MG63 (cell line): Measurements from ENCODE around the gene SOWAHD. TPM values are rescaled to one million over a fixed set of nuclear protein-coding genes. Genes with fewer than 3 reads are reported as not detected.
"Not testable (repeated sequence)": the region's sequence is repeated elsewhere in the genome, so short reads cannot be mapped to it uniquely, and the experiment has no call there.

Experiments
- DNase-seq: peaks from one replicate; pipeline ENCODE4 v3.0.0-alpha.2; 2020
- H3K27me3 ChIP-seq: fragments of 250-450 bp; sonication (Bioruptor Pico); 2 replicates; pipeline ENCODE4 v1.5.1; 2020; ENCODE audit warnings: mild to moderate bottlenecking, moderate library complexity
- H3K36me3 ChIP-seq: fragments of 250-450 bp; sonication (Bioruptor Pico); 2 replicates; pipeline ENCODE4 v1.5.1; 2020; ENCODE audit warnings: mild to moderate bottlenecking, moderate library complexity
- H3K4me3 ChIP-seq: fragments of 250-450 bp; sonication (Bioruptor Pico); 2 replicates; pipeline ENCODE4 v1.5.1; 2020; ENCODE audit warnings: mild to moderate bottlenecking, moderate library complexity
- H3K9me3 ChIP-seq: fragments of 250-450 bp; sonication (Bioruptor Pico); 2 replicates; pipeline ENCODE4 v1.5.1; 2020; ENCODE audit warnings: mild to moderate bottlenecking, moderate library complexity
- total RNA-seq: library from RNA; depleted of rRNA; stranded (reverse); fragments of >200 nt; shearing (Covaris generic); gene quantifications from 2 replicates; pipeline ENCODE4 v1.2.3, GENCODE V29; 2014; ENCODE audit warnings: low replicate concordance

The SOWAHD gene
- total RNA-seq, 1 experiment from 2014 or later, result 1.2 TPM

GRCh38 chrX:119753639-119754257, 4.6 kb upstream of the SOWAHD start:
- H3K36me3 ChIP-seq, result no peaks in the 10 kb centered on the region
- DNase-seq, result no peak
- H3K9me3 ChIP-seq, result no peaks in the 10 kb centered on the region
- H3K27me3 ChIP-seq, result no peaks in the 10 kb centered on the region
- H3K4me3 ChIP-seq, result no peak overlapping the region

DNA sequence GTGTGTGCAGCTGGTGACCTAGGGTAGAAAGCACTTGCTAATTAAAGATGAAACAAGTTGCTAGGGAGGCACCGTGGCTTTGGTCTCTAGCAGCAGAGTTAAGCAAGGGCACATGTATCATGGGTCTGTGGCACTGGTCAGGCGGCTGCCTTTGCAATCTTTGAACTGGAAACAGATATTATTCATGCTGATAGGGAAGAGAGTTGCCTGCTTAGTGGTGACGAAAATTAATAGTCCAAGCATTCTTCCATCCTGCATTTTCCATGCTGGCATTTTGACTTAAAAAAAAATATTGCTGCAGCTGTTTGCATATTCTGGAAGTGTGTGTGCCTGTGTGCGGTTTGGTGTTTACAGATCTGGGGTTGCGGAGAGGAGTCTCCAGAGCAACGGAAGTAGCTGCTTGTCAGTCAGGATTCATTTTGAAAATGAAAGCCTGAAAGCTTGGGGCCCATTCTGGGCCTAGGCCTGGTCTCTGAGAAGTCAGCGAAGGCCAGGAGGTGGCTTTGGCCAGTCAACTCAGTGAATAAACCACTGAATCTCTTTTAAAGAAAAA, 2.3 kb upstream of the SOWAHD start:
- H3K27me3 ChIP-seq, result no peaks in the 10 kb centered on the region
- no peak for DNase-seq
- no peak overlapping the region for H3K4me3 ChIP-seq
- H3K36me3 ChIP-seq, result no peaks in the 10 kb centered on the region
- H3K9me3 ChIP-seq, result no peaks in the 10 kb centered on the region

DNA sequence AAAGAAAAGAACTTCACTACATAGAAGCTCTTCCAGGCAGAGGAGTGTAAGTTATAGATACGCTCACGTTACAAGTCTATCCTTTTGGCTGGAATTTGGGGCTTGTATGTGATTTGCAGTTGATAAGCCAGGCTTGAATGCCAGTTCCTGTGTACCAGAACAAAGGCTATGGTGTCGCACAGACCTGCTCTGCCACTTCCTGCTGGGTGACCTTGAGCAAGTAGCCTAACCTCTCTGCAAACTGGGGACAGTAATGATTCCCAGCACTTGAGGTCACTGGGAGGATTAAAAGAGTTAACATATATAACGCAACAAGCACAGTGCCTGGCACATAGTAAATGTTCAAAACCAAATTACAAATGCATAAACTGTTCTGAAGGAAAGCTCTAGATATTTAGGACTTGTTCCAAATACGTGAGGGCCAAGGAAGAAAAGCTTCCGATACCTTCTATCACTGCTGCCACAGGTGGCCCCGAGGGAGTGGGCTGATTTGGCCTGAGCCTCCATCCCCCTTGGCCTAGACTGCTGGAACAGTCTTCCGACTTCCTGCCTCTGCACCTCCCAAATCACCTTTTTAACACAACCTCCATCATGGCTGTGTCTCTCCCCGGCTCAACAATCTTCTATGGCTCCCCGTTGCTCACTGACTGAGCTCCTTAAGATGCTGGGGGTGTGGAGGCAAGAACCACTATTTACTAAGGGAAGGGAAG, 1.3 kb upstream of the SOWAHD start:
- H3K4me3 ChIP-seq, result no peak overlapping the region
- DNase-seq, result no peak
- H3K27me3 ChIP-seq, result no peaks in the 10 kb centered on the region
- no peaks in the 10 kb centered on the region for H3K9me3 ChIP-seq
- no peaks in the 10 kb centered on the region for H3K36me3 ChIP-seq

- Histone ChIP-seq H3K27me3 (no peaks in the 10 kb centered on the region), H3K36me3 (no peaks in the 10 kb centered on the region), H3K4me3 (no peak overlapping the region), H3K9me3 (no peaks in the 10 kb centered on the region)
- DNase-seq, result no peak
Observed at GRCh38 chrX:119757646-119757978, 776 bp upstream of the SOWAHD start.

DNA sequence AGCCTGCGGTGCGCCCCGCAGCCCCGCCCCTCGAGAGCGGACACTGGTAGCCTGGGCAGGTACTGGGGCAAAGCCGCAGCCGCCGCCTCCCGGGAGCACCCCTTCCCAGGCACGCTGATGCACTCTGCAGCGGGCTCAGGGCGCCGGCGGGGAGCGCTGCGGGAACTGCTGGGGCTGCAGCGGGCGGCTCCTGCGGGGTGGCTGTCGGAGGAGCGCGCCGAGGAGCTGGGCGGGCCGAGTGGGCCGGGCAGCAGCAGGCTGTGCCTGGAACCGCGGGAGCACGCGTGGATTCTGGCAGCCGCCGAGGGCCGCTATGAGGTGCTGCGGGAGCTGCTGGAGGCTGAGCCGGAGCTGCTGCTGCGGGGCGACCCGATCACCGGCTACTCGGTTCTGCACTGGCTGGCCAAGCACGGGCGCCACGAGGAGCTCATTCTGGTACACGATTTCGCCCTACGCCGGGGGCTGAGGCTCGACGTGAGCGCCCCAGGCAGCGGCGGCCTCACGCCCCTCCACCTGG, 401 bp downstream of the SOWAHD start:
- H3K36me3 ChIP-seq, result no peaks in the 10 kb centered on the region
- DNase-seq, result peak; percentile 12
- peak overlapping the region; percentile 39 for H3K4me3 ChIP-seq
- H3K9me3 ChIP-seq, result no peaks in the 10 kb centered on the region
- H3K27me3 ChIP-seq, result no peaks in the 10 kb centered on the region

- Histone ChIP-seq H3K9me3 (no peaks in the 10 kb centered on the region), H3K27me3 (no peaks in the 10 kb centered on the region), H3K4me3 (no peak overlapping the region), H3K36me3 (no peaks in the 10 kb centered on the region)
- DNase-seq, result no peak
Observed at GRCh38 chrX:119759248-119759766, 919 bp downstream of the SOWAHD start.

- no peak for DNase-seq
- no peaks in the 10 kb centered on the region for H3K9me3 ChIP-seq
- no peaks in the 10 kb centered on the region for H3K27me3 ChIP-seq
- no peaks in the 10 kb centered on the region for H3K36me3 ChIP-seq
- no peak overlapping the region for H3K4me3 ChIP-seq
Observed at GRCh38 chrX:119760026-119760877, 1.9 kb downstream of the SOWAHD start.

GRCh38 chrX:119762718-119763117, 4.3 kb downstream of the SOWAHD start:
- Histone ChIP-seq H3K9me3 (no peaks in the 10 kb centered on the region), H3K36me3 (no peaks in the 10 kb centered on the region), H3K27me3 (no peaks in the 10 kb centered on the region), H3K4me3 (no peak overlapping the region)
- peak; percentile 38 for DNase-seq

- Histone ChIP-seq H3K27me3 (no peaks in the 10 kb centered on the region), H3K4me3 (no peak overlapping the region), H3K36me3 (no peaks in the 10 kb centered on the region), H3K9me3 (no peaks in the 10 kb centered on the region)
- peak; percentile 13 for DNase-seq
Observed at GRCh38 chrX:119763181-119763580, 4.8 kb downstream of the SOWAHD start.

GRCh38 chrX:119763836-119764387, 5.5 kb downstream of the SOWAHD start:
- H3K4me3 ChIP-seq, result no peak overlapping the region
- no peak for DNase-seq
- no peaks in the 10 kb centered on the region for H3K36me3 ChIP-seq
- no peaks in the 10 kb centered on the region for H3K9me3 ChIP-seq
- no peaks in the 10 kb centered on the region for H3K27me3 ChIP-seq

GRCh38 chrX:119768436-119768835, 10.0 kb downstream of the SOWAHD start:
- H3K4me3 ChIP-seq, H3K9me3 ChIP-seq, H3K36me3 ChIP-seq, H3K27me3 ChIP-seq: not testable (repeated sequence)
- DNase-seq, result peak; percentile 73

DNA sequence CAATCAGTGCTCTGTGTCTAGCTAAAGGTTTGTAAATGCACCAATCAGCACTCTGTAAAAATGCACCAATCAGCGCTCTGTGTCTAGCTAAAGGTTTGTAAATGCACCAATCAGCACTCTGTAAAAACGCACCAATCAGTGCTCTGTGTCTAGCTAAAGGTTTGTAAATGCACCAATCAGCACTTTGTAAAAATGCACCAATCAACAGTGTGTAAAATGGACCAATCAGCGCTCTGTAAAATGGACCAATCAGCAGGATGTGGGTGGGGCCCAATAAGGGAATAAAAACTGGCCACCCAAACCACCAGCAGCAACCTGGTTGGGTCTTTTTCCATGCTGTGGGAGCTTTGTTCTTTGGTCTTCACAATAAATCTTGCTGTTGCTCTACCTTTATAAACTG, 11.0 kb downstream of the SOWAHD start:
- H3K36me3 ChIP-seq, H3K9me3 ChIP-seq, DNase-seq, H3K27me3 ChIP-seq, H3K4me3 ChIP-seq: not testable (repeated sequence)

GRCh38 chrX:119775517-119776238, 17.3 kb downstream of the SOWAHD start:
- Histone ChIP-seq H3K36me3 (no peaks in the 10 kb centered on the region), H3K4me3 (no peak overlapping the region), H3K27me3 (no peaks in the 10 kb centered on the region), H3K9me3 (no peaks in the 10 kb centered on the region)
- DNase-seq, result no peak

DNA sequence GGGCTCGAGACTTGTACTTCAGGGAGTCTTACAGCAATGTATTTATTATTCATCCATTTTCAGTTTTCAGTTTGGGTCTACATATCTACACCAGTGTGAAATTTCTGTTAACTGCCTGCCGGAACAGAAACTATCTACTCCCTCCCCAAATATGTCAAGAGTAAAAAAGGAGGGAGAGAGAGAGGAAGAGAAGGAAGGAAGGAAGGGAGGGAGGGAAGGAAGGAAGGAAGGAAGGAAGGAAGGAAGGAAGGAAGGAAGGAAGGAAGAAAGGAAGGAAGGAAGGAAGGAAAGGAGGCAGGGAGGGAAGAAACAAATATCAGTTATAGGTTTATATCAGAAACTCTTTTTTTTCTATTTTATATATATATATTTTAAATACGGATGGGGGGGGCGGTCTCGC, 20.4 kb downstream of the SOWAHD start:
- DNase-seq, result no peak
- no peaks in the 10 kb centered on the region for H3K9me3 ChIP-seq

GRCh38 chrX:119783026-119783425, 24.6 kb downstream of the SOWAHD start:
- Histone ChIP-seq H3K4me3 (no peak overlapping the region), H3K36me3 (peaks cover 36% of the 10 kb centered on the region), H3K9me3 (no peaks in the 10 kb centered on the region), H3K27me3 (no peaks in the 10 kb centered on the region)
- DNase-seq, result no peak

More for the DNA sequence above, 20.4 kb downstream of the SOWAHD start:
- peaks cover 2% of the 10 kb centered on the region for H3K36me3 ChIP-seq
- H3K4me3 ChIP-seq, result no peak overlapping the region
- H3K27me3 ChIP-seq, result no peaks in the 10 kb centered on the region
